Vagina (tissue), 2 donors: ENCODE measurements around the gene MOV10L1.

ENCODE experiments used
- POLR2A ChIP-seq, 2 donors: fragments of 450-650 bp; IDR thresholded peaks; one replicate each; pipeline ENCODE4 v1.6.1; 2017; ENCODE audit warnings: antibody characterized with exemption in 2 of 2, mild to moderate bottlenecking in 2 of 2, moderate library complexity in 2 of 2
- TF ChIP-seq, protein P1 (sequence below), 3 experiments: fragments of 450-650 bp in 2 of 3; fragments of 200-600 bp in 1 of 3; sonication (generic) in 1 of 3; IDR thresholded peaks; one replicate each; pipeline ENCODE4 v1.5.1; 2017 to 2019; ENCODE audit warnings: antibody characterized with exemption in 3 of 3, mild to moderate bottlenecking in 2 of 3, moderate library complexity in 2 of 3

GRCh38 chr22:50057278-50058060 is 32.3 kb upstream of the MOV10L1 start:
- TF ChIP-seq POLR2A (IDR thresholded peaks at IDR 0.05), result no peak
- TF ChIP-seq, protein P1, sequence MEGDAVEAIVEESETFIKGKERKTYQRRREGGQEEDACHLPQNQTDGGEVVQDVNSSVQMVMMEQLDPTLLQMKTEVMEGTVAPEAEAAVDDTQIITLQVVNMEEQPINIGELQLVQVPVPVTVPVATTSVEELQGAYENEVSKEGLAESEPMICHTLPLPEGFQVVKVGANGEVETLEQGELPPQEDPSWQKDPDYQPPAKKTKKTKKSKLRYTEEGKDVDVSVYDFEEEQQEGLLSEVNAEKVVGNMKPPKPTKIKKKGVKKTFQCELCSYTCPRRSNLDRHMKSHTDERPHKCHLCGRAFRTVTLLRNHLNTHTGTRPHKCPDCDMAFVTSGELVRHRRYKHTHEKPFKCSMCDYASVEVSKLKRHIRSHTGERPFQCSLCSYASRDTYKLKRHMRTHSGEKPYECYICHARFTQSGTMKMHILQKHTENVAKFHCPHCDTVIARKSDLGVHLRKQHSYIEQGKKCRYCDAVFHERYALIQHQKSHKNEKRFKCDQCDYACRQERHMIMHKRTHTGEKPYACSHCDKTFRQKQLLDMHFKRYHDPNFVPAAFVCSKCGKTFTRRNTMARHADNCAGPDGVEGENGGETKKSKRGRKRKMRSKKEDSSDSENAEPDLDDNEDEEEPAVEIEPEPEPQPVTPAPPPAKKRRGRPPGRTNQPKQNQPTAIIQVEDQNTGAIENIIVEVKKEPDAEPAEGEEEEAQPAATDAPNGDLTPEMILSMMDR (IDR thresholded peaks at IDR 0.05), result no peak
